SK-N-SH treated with all-trans-retinoic acid at 6 μM for 48 hours (cell line): Measurements from ENCODE around the gene FAHD2A.

Experiments
- ARNTL ChIP-seq: fragments of 450-650 bp; formaldehyde crosslinking; IDR thresholded peaks from 2 replicates; pipeline ENCODE4 v1.5.0; 2020; ENCODE audit warnings: low read depth, mild to moderate bottlenecking, moderate library complexity, borderline replicate concordance
- PATZ1 ChIP-seq: fragments of 250-450 bp; sonication (Bioruptor Pico); IDR thresholded peaks from 2 replicates; pipeline ENCODE4 v1.8.0; 2020; ENCODE audit warnings: mild to moderate bottlenecking, moderate library complexity, borderline replicate concordance
- POU6F1 ChIP-seq: fragments of 250-450 bp; sonication (Bioruptor Pico); IDR thresholded peaks from 2 replicates; pipeline ENCODE4 v1.8.0; 2021; ENCODE audit warnings: low read depth, mild to moderate bottlenecking, moderate library complexity, borderline replicate concordance
- PPARA ChIP-seq: fragments of 250-450 bp; sonication (Bioruptor Pico); IDR thresholded peaks from 2 replicates; pipeline ENCODE4 v1.5.0; 2020; ENCODE audit warnings: mild to moderate bottlenecking, borderline replicate concordance
- TSHZ2 ChIP-seq: fragments of 250-450 bp; sonication (Bioruptor Pico); IDR thresholded peaks from 2 replicates; pipeline ENCODE4 v1.5.0; 2020; ENCODE audit warnings: mild to moderate bottlenecking, moderate library complexity
- ZNF565 ChIP-seq: fragments of 450-650 bp; formaldehyde crosslinking; conservative IDR thresholded peaks from 2 replicates; pipeline ENCODE4 v1.5.0; 2020; ENCODE audit warnings: low read depth, mild to moderate bottlenecking, moderate library complexity

GRCh38 chr2:95387358-95387757 lies 15.2 kb upstream of the FAHD2A start:
- no peak for TF ChIP-seq TSHZ2 (CRISPR knock-in tag)
- no peak for TF ChIP-seq ARNTL (CRISPR knock-in tag)
- no peak for TF ChIP-seq PATZ1 (CRISPR knock-in tag)
- TF ChIP-seq PPARA (CRISPR knock-in tag), result no peak
- TF ChIP-seq ZNF565 (CRISPR knock-in tag), result no peak
- TF ChIP-seq POU6F1 (CRISPR knock-in tag), result no peak
